Measurements from ENCODE around the gene C12orf42. TPM values are rescaled to one million over a fixed set of nuclear protein-coding genes. Genes with fewer than 3 reads are reported as not detected.

The C12orf42 gene
- total RNA-seq, 1 experiment from 2014 or later, result not detected

DNA sequence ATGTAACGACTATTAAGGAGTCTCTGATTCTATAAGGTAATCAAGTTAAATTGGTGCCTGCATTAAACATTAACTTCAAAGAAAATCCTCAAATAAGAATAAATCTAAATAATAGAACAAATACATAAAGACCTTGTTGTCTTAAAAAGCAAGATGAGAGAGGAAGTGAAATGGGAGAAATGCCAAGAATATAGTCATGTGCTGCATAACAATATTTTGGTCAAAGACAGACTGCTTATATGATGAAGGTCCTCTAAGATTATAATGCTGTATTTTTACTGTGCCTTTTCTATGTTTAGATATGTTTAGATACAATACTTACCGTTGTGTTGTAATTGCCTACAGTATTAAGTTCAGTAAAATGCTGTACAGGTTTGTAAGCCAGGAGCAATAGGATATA is 213.6 kb downstream of the C12orf42 start:
- Histone ChIP-seq H3K79me2 (ENCODE audit: insufficient read depth, low read length) (no peaks in the 10 kb centered on the region), H3K9me3 (ENCODE audit: control insufficient read depth in 1 of 2, insufficient read depth in 1 of 2, low read depth in 1 of 2, low read length in 2 of 2) (no peaks in the 10 kb centered on the region), H3K4me2 (ENCODE audit: low read length) (no peak overlapping the region), H3K27me3 (ENCODE audit: insufficient read depth, low read length) (peaks cover 8% of the 10 kb centered on the region; the same call in 1 of the 2 replicates), H3K27ac (ENCODE audit: low read depth, low read length) (no peak overlapping the region), H3K9me2 (ENCODE audit: insufficient read depth) (no peaks in the 10 kb centered on the region), H3K9ac (ENCODE audit: low read length) (no peak overlapping the region), H3K36me3 (ENCODE audit: control insufficient read depth in 1 of 2, insufficient read depth in 2 of 2, low read length in 2 of 2) (no peaks in the 10 kb centered on the region), H3K4me1 (ENCODE audit: control insufficient read depth in 1 of 2, insufficient read depth in 2 of 2, low read length in 2 of 2) (no peaks in the 10 kb centered on the region), H4K20me1 (ENCODE audit: insufficient read depth) (no peaks in the 10 kb centered on the region), H3K4me3 (replicated peaks in 1 of 2; ENCODE audit: low read depth in 1 of 2, low read length in 2 of 2) (no peak overlapping the region), H2AFZ (ENCODE audit: low read depth, low read length, poor library complexity, severe bottlenecking) (no peak overlapping the region)
- POLR2A ChIA-PET, result no interaction called here
- CTCF ChIA-PET, result no interaction called here
- no TSS peak for BruUV-seq (replicated peaks)
- ATAC-seq (no peak), DNase-seq (ENCODE audit: low read depth, low spot score) (no peak)
- RAD21 ChIA-PET (ENCODE audit: low non-redundant PET in 1 of 2, low total read pairs in 2 of 2, uncharacterized antibody in 2 of 2, unreplicated experiment in 2 of 2), result no interaction called here
- intact Hi-C loops (cut with micrococcal nuclease), result no loop called here
- TF ChIP-seq ZNF274 (IDR thresholded peaks at IDR 0.05; ENCODE audit: low read depth, low read length), result no peak
- TF ChIP-seq, protein P1, sequence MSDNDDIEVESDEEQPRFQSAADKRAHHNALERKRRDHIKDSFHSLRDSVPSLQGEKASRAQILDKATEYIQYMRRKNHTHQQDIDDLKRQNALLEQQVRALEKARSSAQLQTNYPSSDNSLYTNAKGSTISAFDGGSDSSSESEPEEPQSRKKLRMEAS (IDR thresholded peaks at IDR 0.05), result no peak
- TF ChIP-seq SIN3A (IDR thresholded peaks at IDR 0.05; ENCODE audit: low read depth), result no peak
- no peak for TF ChIP-seq SP1 (IDR thresholded peaks at IDR 0.05; ENCODE audit: low read depth)
- TF ChIP-seq, protein P2, sequence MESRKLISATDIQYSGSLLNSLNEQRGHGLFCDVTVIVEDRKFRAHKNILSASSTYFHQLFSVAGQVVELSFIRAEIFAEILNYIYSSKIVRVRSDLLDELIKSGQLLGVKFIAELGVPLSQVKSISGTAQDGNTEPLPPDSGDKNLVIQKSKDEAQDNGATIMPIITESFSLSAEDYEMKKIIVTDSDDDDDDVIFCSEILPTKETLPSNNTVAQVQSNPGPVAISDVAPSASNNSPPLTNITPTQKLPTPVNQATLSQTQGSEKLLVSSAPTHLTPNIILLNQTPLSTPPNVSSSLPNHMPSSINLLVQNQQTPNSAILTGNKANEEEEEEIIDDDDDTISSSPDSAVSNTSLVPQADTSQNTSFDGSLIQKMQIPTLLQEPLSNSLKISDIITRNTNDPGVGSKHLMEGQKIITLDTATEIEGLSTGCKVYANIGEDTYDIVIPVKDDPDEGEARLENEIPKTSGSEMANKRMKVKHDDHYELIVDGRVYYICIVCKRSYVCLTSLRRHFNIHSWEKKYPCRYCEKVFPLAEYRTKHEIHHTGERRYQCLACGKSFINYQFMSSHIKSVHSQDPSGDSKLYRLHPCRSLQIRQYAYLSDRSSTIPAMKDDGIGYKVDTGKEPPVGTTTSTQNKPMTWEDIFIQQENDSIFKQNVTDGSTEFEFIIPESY (IDR thresholded peaks at IDR 0.05; ENCODE audit: extremely low read depth, insufficient replicate concordance, low read length), result no peak
- TF ChIP-seq EZH2phosphoT487 (IDR thresholded peaks at IDR 0.05; ENCODE audit: borderline replicate concordance), result no peak
- TF ChIP-seq TCF7L2 (IDR thresholded peaks at IDR 0.05; ENCODE audit: borderline replicate concordance, extremely low read depth, insufficient read depth, insufficient read length), result no peak
- no peak for TF ChIP-seq ELF1 (IDR thresholded peaks at IDR 0.05; ENCODE audit: borderline replicate concordance, low read depth)
- no peak for TF ChIP-seq ZFX (IDR thresholded peaks at IDR 0.05)
- no peak for TF ChIP-seq EZH2 (IDR thresholded peaks at IDR 0.05)
- no peak for TF ChIP-seq RAD21 (IDR thresholded peaks at IDR 0.05; ENCODE audit: low read depth)
- no peak for TF ChIP-seq JUND (IDR thresholded peaks at IDR 0.05)
- no peak for TF ChIP-seq CEBPB (IDR thresholded peaks at IDR 0.05; ENCODE audit: low read depth)
- TF ChIP-seq POLR2AphosphoS5 (IDR thresholded peaks at IDR 0.05; ENCODE audit: low read depth, low read length), result no peak
- no peak for TF ChIP-seq CBX3 (IDR thresholded peaks at IDR 0.05; ENCODE audit: low read depth)
- TF ChIP-seq EGR1 (IDR thresholded peaks at IDR 0.05; ENCODE audit: low read depth), result no peak
- TF ChIP-seq SRF (IDR thresholded peaks at IDR 0.05; ENCODE audit: low read depth), result no peak

All from HCT116 (cell line).